GM12874 (cell line): ENCODE results near the gene KCNMB2.

Experiments used
- CTCF ChIP-seq: IDR thresholded peaks from 2 replicates; pipeline ENCODE4 v1.5.1; 2011; ENCODE audit warnings: low read depth, mild to moderate bottlenecking, control low read depth, low read length, moderate library complexity; ENCODE audit not compliant: insufficient read depth

Gene KCNMB2

GRCh38 chr3:178777718-178778411 lies 241.6 kb downstream of the KCNMB2 start:
- no peak for TF ChIP-seq CTCF

GRCh38 chr3:178778589-178778988 lies 242.4 kb downstream of the KCNMB2 start:
- TF ChIP-seq CTCF, result no peak

- TF ChIP-seq CTCF, result no peak
Observed at GRCh38 chr3:178785961-178786360, 249.7 kb downstream of the KCNMB2 start.

GRCh38 chr3:178787960-178788359 lies 251.7 kb downstream of the KCNMB2 start:
- TF ChIP-seq CTCF, result no peak

- no peak for TF ChIP-seq CTCF
Observed at GRCh38 chr3:178794711-178795110, 258.5 kb downstream of the KCNMB2 start.

- TF ChIP-seq CTCF, result no peak
Observed at GRCh38 chr3:178795349-178795748, 259.1 kb downstream of the KCNMB2 start.

GRCh38 chr3:178802259-178802658 lies 266.0 kb downstream of the KCNMB2 start:
- no peak for TF ChIP-seq CTCF
